GM19025 (cell line): ENCODE results near the gene VAX1.
"Not testable (repeated sequence)": the region's sequence is repeated elsewhere in the genome, so short reads cannot be mapped to it uniquely, and the experiment has no call there.

Experiments used
- ATAC-seq: cut with Tn5 transposase; IDR thresholded peaks from one replicate; pipeline ENCODE4 v1.9.1; 2021; ENCODE audit warnings: mild to moderate bottlenecking, low read depth, moderate library complexity; ENCODE audit not compliant: unreplicated experiment

Gene VAX1

GRCh38 chr10:117084421-117085246, 53.4 kb downstream of the VAX1 start:
- not testable (repeated sequence) for ATAC-seq
